Activated T-helper 1 cell treated with anti-CD3 and anti-CD28 coated beads, Interleukin-12 subunit alpha, Interleukin-12 subunit beta, Interleukin-2, Interleukin-4 antibody, amounts not matched to agents 30 ng/mL and 10 ng/mL and 1 ng/mL, durations not matched to agents 14 hours and 24 hours and 36 hours (primary cell): Measurements from ENCODE around the gene ZNF580. TPM values are rescaled to one million over a fixed set of nuclear protein-coding genes. Genes with fewer than 3 reads are reported as not detected.

Experiments used
- DNase-seq: peaks from one replicate; pipeline ENCODE4 v3.0.0; 2021; ENCODE audit warnings: low spot score
- H3K27ac Mint-ChIP-seq: one replicate; pipeline ENCODE4 v1.8.0; 2021; ENCODE audit warnings: mild to moderate bottlenecking, mixed read lengths
- H3K27me3 Mint-ChIP-seq: one replicate; pipeline ENCODE4 v1.8.0; 2022; ENCODE audit warnings: mild to moderate bottlenecking, moderate library complexity, mixed read lengths; ENCODE audit not compliant: insufficient read depth
- H3K36me3 Mint-ChIP-seq: one replicate; pipeline ENCODE4 v1.8.0; 2021; ENCODE audit warnings: low read depth, mixed read lengths
- H3K4me1 Mint-ChIP-seq: one replicate; pipeline ENCODE4 v1.8.0; 2021; ENCODE audit warnings: low read depth, mixed read lengths
- H3K4me3 Mint-ChIP-seq: one replicate; pipeline ENCODE4 v1.8.0; 2021; ENCODE audit warnings: mild to moderate bottlenecking, moderate library complexity, mixed read lengths
- H3K9me3 Mint-ChIP-seq: one replicate; pipeline ENCODE4 v1.8.0; 2021; ENCODE audit warnings: mixed read lengths
- intact Hi-C: fragments of 100-400 bp; cut with micrococcal nuclease; formaldehyde crosslinking; loops from one replicate; pipeline ENCODE4 v1.15.1; 2024
- total RNA-seq: library from RNA; stranded (reverse); gene quantifications from 2 replicates; pipeline ENCODE4 v1.2.3, GENCODE V29; 2022

The ZNF580 gene
- total RNA-seq, 1 donor from 2014 or later, result 39.8 TPM

DNA sequence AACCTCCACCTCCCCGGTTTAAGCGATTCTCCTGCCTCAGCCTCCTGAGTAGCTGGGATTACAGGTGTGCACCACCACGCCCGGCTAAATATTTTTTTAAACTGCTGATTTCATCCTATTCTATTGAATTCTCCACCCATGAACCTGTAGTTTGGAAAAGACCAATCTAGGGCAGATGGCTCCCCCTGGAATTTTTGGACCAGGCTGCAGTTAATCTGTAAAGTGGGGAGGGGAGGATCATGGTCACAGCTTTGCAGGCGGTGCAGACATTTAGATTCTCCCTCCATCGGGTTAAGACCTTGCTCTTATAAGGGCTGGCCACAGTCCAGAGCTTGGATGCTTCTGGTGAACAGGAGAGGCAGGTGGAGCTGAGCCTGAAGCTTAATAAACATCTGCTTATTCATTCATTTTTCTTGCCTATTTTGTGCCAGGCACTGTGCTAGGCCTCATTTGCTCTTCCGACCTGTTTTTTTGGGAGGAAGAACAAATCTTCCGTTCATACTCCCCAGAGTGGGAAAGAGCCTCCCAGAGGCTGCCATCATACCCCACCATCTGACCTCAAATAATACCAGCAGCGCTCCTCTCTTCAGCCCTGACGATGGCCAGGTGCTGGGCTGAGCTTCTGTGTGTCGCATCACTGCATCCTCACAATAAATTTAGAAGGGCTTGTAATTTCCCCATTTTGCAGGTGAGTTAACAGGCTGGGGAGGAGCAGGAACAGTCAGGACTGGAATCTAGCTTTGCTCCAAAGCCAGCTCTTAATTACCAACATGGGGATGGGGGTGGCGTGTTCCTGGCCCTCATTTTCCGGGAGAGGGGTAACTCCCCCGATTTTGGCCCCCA is 6.3 kb downstream of the ZNF580 start:
- Mint-ChIP-seq H3K9me3 (no peaks in the 10 kb centered on the region), H3K36me3 (peaks cover 32% of the 10 kb centered on the region), H3K4me1 (peaks cover 49% of the 10 kb centered on the region), H3K27ac (peak overlapping the region; percentile 75), H3K27me3 (no peaks in the 10 kb centered on the region), H3K4me3 (peak overlapping the region; percentile 82)
- no peak for DNase-seq
- intact Hi-C loops, result loop anchor here (10.0 kb wide), 1 partner anchor 1182 kb away; the partner anchor contains the start of gene LENG9

DNA sequence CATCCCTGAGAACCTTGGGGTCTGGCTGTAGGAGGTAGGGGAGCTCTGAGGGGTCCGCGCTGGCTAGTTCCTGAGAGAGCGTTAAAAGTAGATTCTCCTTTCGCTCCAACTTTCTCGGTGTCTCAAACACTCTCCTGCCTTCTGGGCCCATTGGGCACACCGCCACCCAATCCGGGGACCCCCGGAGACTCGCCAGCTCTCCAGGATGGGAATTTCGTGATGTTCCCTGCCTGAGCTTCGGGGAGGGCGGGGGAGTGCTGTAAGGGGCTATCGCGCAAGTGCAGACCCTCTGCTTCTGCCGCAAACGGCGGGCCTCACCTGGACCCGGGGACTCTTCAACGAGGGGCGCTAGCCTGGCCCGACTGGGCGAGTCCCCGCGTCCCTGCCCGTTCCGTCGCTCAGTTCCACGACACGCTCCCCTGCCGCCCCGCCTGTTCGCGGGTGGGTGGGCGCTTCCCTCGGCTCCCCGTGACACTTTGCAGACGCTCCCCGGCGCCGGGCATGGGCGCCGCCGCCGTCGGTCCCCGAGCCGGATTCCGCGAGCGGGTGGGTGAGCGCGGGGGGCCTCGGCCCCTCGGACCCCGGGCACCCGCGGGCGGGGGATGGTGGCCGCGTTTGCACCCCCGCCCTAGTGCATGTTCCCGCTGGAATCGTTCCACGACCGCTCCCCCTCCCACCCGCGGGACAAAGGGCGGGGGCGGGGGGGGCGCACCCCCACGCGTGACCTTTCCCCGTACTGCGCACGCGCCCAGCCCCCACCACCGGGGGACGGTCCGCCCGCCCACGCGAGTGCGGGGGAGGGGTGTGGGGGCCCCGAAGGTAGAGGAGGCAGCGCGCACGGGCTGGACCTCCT is 7.2 kb downstream of the ZNF580 start, which contains the start of gene CCDC106:
CCDC106 (plus strand) TSS at position 481 of the 853 bp plus-strand sequence. CDS start 835 bp downstream, outside the sequence.
- Mint-ChIP-seq H3K9me3 (no peaks in the 10 kb centered on the region), H3K36me3 (peaks cover 29% of the 10 kb centered on the region), H3K27me3 (no peaks in the 10 kb centered on the region), H3K4me3 (peak within 1 kb of the TSS; percentile 83), H3K4me1 (peaks cover 45% of the 10 kb centered on the region), H3K27ac (peak within 1 kb of the TSS; percentile 75)
- peak; percentile 31 for DNase-seq
- intact Hi-C loops, result loop anchor here (10.0 kb wide), 1 partner anchor 1183 kb away; the partner anchor contains the start of gene LENG9

DNA sequence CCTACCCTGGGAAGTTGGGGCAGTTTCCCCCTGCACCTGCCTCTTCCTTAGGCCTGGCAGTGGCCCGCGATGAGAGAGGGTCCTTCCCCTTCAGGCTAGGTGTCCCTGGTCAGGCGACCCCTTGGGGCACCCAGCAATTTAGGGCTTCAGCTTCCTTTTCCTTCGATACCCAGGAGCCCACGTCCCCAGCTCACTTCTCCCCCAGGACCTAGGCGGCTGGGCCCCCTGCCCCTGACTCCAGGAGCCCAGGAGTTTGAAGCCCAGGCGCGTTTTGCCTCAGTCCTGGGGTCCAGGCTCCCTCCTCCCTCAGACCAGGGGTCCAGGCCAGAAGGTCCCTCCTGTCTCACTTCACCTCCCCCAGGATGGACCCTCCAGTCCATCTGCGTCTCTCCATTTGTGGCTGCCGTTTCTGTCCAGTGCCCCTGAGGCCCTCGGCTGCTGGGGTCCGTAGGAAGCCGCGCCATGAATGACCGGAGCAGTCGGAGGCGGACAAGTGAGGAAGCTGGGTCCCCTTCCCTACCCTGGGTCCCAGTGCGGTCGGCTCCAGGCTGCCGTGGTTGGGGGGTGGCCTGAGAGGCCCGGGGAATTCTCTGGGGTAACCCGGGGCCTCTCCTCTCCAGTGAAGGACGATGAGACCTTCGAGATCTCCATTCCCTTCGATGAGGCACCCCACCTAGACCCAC is 7.9 kb downstream of the ZNF580 start:
- intact Hi-C loops, result loop anchor here (10.0 kb wide), 1 partner anchor 1184 kb away; the partner anchor contains the start of gene LENG9

DNA sequence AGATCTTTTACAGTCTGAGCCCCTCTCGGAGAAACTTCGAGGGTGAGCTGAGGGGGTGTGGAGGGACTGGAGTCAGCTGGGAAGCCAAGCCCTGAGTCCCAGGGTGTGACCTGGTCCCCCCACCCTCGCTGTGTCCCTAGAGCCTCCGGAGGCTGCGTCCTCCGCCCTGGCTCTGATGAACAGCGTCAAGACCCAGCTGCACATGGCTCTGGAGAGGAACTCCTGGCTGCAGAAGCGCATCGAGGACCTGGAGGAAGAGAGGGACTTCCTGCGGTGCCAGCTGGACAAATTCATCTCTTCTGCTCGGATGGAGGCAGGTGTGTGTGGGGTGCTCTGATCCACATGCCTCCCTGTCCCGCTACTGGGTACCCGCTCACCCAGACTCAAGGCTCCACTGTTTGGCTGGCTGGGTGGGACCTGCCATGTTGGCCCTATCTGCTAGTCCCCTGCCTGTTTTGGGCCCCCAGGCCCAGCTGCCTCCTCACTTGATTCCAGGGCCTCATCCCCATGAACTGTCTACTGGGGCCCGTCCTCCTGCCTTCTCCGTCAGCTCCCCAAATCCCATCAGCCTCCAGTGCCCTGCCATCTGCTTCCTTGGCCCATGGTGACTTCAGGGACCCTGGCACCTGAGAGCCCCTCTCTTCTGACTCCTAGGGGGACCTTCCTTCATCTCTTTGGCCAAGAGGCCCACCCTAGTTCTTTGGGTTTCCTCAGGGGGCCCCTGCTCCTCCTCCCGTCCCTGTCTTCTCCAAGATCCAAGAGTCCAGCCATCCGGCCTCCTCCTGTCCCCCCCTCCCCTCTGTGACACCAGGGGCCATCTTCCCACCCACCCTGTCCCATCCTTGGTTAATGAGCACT is 8.7 kb downstream of the ZNF580 start:
- Mint-ChIP-seq H3K36me3 (peaks cover 23% of the 10 kb centered on the region), H3K27me3 (no peaks in the 10 kb centered on the region), H3K4me3 (peak overlapping the region; percentile 83), H3K9me3 (no peaks in the 10 kb centered on the region), H3K4me1 (peaks cover 33% of the 10 kb centered on the region), H3K27ac (peak overlapping the region; percentile 77)
- no peak for DNase-seq
- intact Hi-C loops, result loop anchor here (10.0 kb wide), 2 partner anchors 1185 to 1515 kb away; partner anchors contain the start of genes CNOT3 and LENG9

More for the DNA sequence above, 7.9 kb downstream of the ZNF580 start:
- Mint-ChIP-seq H3K9me3 (no peaks in the 10 kb centered on the region), H3K4me3 (peak overlapping the region; percentile 83), H3K4me1 (peaks cover 39% of the 10 kb centered on the region), H3K27ac (peak overlapping the region; percentile 75), H3K27me3 (no peaks in the 10 kb centered on the region), H3K36me3 (peaks cover 27% of the 10 kb centered on the region)
- DNase-seq, result no peak

DNA sequence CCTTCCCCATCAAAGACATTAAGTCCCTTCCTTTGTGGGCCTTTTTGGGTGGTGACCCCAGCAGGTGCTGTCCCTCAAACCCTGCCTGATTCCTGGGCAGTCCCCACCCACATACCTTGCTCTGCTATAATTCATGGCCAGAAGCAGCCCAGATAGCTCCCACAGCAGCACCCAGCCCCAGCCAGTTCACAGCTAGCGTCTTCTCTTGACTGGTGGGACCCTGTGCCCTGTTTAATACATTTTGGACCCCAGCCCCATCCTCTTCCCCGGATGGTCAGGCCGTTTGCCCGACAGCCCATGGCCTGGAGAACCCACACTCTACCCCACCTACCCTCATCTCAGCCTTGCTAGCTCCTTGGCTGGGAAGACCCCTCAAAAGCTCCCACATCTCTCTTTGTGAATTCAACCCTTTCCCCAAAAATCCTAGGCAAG is 9.3 kb downstream of the ZNF580 start:
- H3K36me3 Mint-ChIP-seq, result peaks cover 22% of the 10 kb centered on the region
- no peak for DNase-seq
- H3K9me3 Mint-ChIP-seq, result no peaks in the 10 kb centered on the region
- H3K27ac Mint-ChIP-seq, result peak overlapping the region; percentile 77
- H3K4me1 Mint-ChIP-seq, result peaks cover 32% of the 10 kb centered on the region
- intact Hi-C loops, result loop anchor here (10.0 kb wide), 1 partner anchor 1515 kb away; the partner anchor contains the start of gene CNOT3
- peak overlapping the region; percentile 80 for H3K4me3 Mint-ChIP-seq
- H3K27me3 Mint-ChIP-seq, result no peaks in the 10 kb centered on the region

DNA sequence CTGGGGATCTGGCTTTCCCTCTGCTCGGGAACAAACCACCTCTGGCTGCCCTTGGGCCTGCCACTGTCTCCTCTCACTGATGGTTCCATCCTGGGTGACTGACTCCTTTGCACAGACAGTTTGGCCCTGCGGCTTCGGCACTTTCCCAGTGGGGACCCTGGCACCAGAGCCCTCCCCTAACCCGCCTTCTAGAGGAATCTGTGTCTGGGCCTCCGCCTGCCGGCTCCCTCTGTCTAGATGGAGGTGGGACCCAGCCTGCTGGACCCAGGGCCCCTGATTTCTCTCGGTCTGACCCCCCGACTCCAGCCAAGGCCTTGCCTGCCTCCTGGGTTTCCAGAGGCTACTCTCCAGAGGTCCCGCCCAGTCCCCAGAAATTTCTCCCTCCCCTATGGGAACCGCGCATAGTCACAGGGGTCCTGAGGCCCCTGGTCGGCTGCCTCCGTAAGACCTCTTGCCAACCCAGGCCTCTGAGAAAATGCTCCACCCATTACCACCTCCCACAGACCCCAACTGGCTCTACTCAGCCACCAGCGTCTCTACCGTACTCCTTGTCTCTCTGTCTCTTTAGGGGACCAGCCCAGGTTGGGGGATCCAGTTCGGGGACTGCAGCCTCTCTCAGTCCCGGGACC is 9.9 kb downstream of the ZNF580 start:
- peak overlapping the region; percentile 80 for H3K4me3 Mint-ChIP-seq

DNA sequence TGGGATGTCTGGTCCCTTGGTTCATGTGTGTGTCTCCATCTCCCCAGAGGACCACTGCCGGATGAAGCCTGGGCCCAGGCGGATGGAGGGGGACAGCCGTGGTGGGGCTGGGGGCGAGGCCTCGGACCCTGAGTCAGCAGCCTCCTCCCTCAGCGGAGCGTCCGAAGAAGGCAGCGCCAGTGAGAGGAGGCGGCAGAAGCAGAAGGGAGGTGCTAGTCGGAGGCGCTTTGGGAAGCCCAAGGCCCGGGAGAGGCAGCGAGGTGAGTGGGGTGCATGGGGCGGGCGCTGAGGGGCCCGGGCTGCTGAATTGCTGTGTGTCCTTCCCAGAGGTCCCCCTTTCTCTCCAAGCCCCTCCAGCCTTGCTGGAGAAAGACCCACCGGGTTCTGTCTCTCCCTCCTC is 10.4 kb downstream of the ZNF580 start:
- DNase-seq, result no peak
- H3K27ac Mint-ChIP-seq, result no peak overlapping the region
- peak overlapping the region; percentile 13 for H3K4me3 Mint-ChIP-seq
- peaks cover 24% of the 10 kb centered on the region for H3K36me3 Mint-ChIP-seq
- peaks cover 34% of the 10 kb centered on the region for H3K4me1 Mint-ChIP-seq
- no peaks in the 10 kb centered on the region for H3K9me3 Mint-ChIP-seq
- no peaks in the 10 kb centered on the region for H3K27me3 Mint-ChIP-seq
- intact Hi-C loops, result loop anchor here (10.0 kb wide), 1 partner anchor 1516 kb away; the partner anchor contains the start of gene CNOT3

More for the DNA sequence above, 9.9 kb downstream of the ZNF580 start:
- intact Hi-C loops, result loop anchor here (10.0 kb wide), 1 partner anchor 1516 kb away; the partner anchor contains the start of gene CNOT3
- H3K9me3 Mint-ChIP-seq, result no peaks in the 10 kb centered on the region
- peaks cover 21% of the 10 kb centered on the region for H3K36me3 Mint-ChIP-seq
- no peak for DNase-seq
- peak overlapping the region; percentile 13 for H3K27ac Mint-ChIP-seq
- no peaks in the 10 kb centered on the region for H3K27me3 Mint-ChIP-seq
- H3K4me1 Mint-ChIP-seq, result peaks cover 29% of the 10 kb centered on the region

DNA sequence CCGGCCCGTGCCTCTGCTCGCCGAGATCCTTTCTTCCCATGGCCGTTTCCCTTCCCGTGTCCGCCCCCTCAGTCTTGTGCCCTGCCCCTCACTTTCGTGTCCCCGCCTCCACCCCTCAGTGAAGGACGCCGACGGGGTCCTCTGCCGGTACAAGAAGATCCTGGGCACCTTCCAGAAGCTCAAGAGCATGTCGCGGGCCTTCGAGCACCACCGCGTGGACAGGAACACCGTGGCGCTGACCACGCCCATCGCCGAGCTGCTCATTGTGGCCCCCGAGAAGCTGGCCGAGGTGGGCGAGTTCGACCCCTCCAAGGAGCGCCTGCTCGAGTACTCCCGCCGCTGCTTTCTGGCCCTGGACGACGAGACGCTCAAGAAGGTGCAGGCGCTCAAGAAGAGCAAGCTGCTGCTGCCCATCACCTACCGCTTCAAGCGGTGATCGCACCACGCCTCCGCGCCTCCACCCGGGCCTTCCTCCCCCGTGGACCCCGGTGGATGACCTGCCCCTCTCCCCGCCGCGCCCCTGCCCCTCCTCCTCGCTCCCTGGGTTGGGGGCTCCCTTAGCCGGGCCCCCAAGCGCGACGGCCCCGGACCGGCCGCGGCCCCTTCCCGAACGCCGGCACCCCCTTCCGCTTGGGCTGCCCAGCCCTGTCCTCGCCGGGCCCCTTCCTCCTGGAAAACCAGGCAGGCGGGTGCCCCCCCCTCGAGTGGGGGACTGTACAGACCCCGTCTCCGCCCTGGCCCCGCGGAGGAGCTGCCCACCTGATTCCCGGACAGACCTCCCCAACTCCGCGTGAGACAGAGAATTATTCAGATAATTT is 11.7 kb downstream of the ZNF580 start:
- H3K4me1 Mint-ChIP-seq, result peaks cover 40% of the 10 kb centered on the region
- H3K9me3 Mint-ChIP-seq, result no peaks in the 10 kb centered on the region
- H3K4me3 Mint-ChIP-seq, result peak overlapping the region; percentile 93
- DNase-seq, result no peak
- H3K27me3 Mint-ChIP-seq, result no peaks in the 10 kb centered on the region
- H3K36me3 Mint-ChIP-seq, result peaks cover 30% of the 10 kb centered on the region
- H3K27ac Mint-ChIP-seq, result no peak overlapping the region
- intact Hi-C loops, result loop anchor here (1.0 to 10.0 kb wide), 3 partner anchors 9 to 1518 kb away; partner anchors contain the start of genes CNOT3, ZNF581 and ZNF784

DNA sequence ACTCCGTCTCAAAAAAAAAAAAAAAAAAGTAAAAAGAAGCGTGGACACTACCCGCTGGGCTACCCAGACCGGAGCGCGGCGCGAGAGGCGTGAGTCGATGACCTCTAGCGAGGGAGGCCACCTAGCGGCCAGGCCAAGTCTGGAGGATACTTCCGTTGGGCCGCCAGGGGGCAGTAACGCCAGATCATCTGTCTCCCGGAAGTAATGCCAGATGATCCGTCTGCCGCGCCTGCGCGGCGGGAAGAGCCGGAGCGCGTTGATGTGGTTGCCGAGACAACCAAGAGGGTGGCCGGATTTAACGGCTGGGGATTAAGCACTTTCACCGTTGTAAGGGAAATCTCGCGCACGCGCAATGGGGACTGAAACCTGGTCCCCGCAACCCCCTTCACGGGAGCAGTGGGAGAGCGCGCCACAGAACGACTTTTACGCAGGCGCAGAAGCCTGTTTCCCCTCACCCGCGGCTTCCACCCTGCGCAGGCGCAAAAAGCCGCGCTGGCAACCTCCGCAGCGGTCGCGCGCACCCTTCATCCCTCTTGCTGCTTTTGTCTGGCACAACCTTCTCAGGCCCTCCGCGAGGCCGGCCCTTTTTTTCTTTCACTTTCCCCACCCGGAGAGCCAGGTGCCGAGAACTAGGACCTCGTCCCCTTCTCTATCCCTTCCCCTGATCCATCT is 13.0 kb downstream of the ZNF580 start:
- no peaks in the 10 kb centered on the region for H3K27me3 Mint-ChIP-seq
- H3K36me3 Mint-ChIP-seq, result peaks cover 34% of the 10 kb centered on the region
- peak; percentile 98 for DNase-seq
- intact Hi-C loops, result loop anchor here (1.0 to 10.0 kb wide), 10 partner anchors 10 to 1519 kb away; partner anchors contain the start of genes CNOT3, FIZ1, LENG1 and PPP1R12C
- H3K9me3 Mint-ChIP-seq, result no peaks in the 10 kb centered on the region
- H3K4me1 Mint-ChIP-seq, result peaks cover 43% of the 10 kb centered on the region
- H3K27ac Mint-ChIP-seq, result peak overlapping the region; percentile 99
- H3K4me3 Mint-ChIP-seq, result peak overlapping the region; percentile 93

DNA sequence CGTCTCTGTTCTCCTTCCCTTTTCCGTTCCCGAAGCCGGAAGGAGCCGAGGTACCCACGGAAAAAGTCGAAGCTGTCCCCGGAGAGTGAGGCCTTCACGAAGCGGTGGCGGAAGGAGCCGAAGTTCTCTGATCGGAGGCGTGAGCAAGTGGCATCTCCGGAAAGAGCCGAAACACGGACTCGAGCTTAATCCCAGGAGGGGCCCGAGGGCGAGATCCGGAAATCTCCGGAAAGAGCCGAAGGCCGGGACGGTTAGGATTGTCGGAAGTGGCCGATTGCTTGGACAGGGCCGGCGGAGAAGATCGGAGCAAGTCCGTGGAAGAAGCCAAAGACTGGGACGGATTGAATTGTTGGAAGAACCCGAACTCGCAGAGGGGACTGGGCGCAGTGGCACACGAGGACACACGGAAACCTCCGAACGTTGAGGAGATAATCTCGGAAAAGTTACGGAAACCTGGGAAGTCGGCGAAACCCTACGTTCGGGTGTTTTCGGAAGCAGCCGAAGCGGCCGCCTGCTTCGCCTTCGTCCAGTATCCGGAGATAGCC is 13.6 kb downstream of the ZNF580 start:
- Mint-ChIP-seq H3K27ac (peak overlapping the region; percentile 99), H3K4me3 (peak overlapping the region; percentile 93), H3K36me3 (peaks cover 36% of the 10 kb centered on the region), H3K4me1 (peaks cover 44% of the 10 kb centered on the region), H3K27me3 (no peaks in the 10 kb centered on the region), H3K9me3 (no peaks in the 10 kb centered on the region)
- DNase-seq, result peak; percentile 99
- intact Hi-C loops, result loop anchor here (1.0 to 10.0 kb wide), 8 partner anchors 49 to 1520 kb away; partner anchors contain the start of genes CNOT3, FIZ1, LENG1 and PPP1R12C
